Erythroblast (primary cell): ENCODE data around the gene BCL10.

Experiments
- DNase-seq, 2 experiments: peaks; one replicate each; lab custom pipeline; 2025; lab: John Stamatoyannopoulos, UW
- GATA1 ChIP-seq: IDR thresholded peaks from 2 replicates; pipeline ENCODE4 v1.6.1; 2011; ENCODE audit warnings: low read depth, mild to moderate bottlenecking, control low read depth, low read length, moderate library complexity
- POLR2A ChIP-seq: IDR thresholded peaks from 2 replicates; pipeline ENCODE4 v1.6.1; 2011; ENCODE audit warnings: mild to moderate bottlenecking, low read length

BCL10 gene

GRCh38 chr1:85289848-85290335 is 13.5 kb upstream of the BCL10 start:
- DNase-seq, result no peak
- no peak for TF ChIP-seq GATA1
- no peak for TF ChIP-seq POLR2A

GRCh38 chr1:85289207-85289847 is 12.9 kb upstream of the BCL10 start:
- TF ChIP-seq POLR2A, result no peak
- no peak for TF ChIP-seq GATA1
- DNase-seq, result no peak

- no peak for DNase-seq
- TF ChIP-seq GATA1, result no peak
- TF ChIP-seq POLR2A, result no peak
Observed at GRCh38 chr1:85284202-85284601, 7.8 kb upstream of the BCL10 start.

- DNase-seq, result peak; percentile 31 to 56
- TF ChIP-seq POLR2A, result no peak
- TF ChIP-seq GATA1, result no peak
Observed at GRCh38 chr1:85283475-85284199, 7.2 kb upstream of the BCL10 start.

- TF ChIP-seq POLR2A (no peak), GATA1 (no peak)
- DNase-seq, result peak in 1 of 2 experiments; percentile 11
Observed at GRCh38 chr1:85282424-85282823, 6.0 kb upstream of the BCL10 start.

- no peak for DNase-seq
- TF ChIP-seq POLR2A (no peak), GATA1 (no peak)
Observed at GRCh38 chr1:85280636-85281035, 4.2 kb upstream of the BCL10 start.

- TF ChIP-seq POLR2A, result no peak
- TF ChIP-seq GATA1, result no peak
- DNase-seq, result no peak
Observed at GRCh38 chr1:85279458-85280080, 3.1 kb upstream of the BCL10 start.

- TF ChIP-seq GATA1, result no peak
- TF ChIP-seq POLR2A, result no peak
- peak; percentile 66 to 85 for DNase-seq
Observed at GRCh38 chr1:85278853-85279314, 2.5 kb upstream of the BCL10 start.

GRCh38 chr1:85277802-85278201 is 1.4 kb upstream of the BCL10 start:
- TF ChIP-seq POLR2A (no peak), GATA1 (no peak)
- no peak for DNase-seq

- DNase-seq, result no peak
- TF ChIP-seq GATA1 (no peak), POLR2A (peak; percentile 35)
Observed at GRCh38 chr1:85276978-85277639, 677 bp upstream of the BCL10 start.

- TF ChIP-seq GATA1 (no peak), POLR2A (no peak)
- DNase-seq, result no peak
Observed at GRCh38 chr1:85275701-85276214, 674 bp downstream of the BCL10 start.

GRCh38 chr1:85274969-85275453 is 1.4 kb downstream of the BCL10 start:
- TF ChIP-seq POLR2A (no peak), GATA1 (no peak)
- DNase-seq, result peak in 1 of 2 experiments; percentile 14

GRCh38 chr1:85273397-85273796 is 3.0 kb downstream of the BCL10 start:
- TF ChIP-seq POLR2A (no peak), GATA1 (no peak)
- DNase-seq, result no peak
